OCI-LY3 (cell line): ENCODE data around the gene PAXX.

ENCODE experiments used
- EZH2phosphoT487 ChIP-seq: fragments of 200-600 bp; shearing (Covaris generic); IDR thresholded peaks from 2 replicates; pipeline ENCODE4 v1.6.1; 2018; ENCODE audit warnings: antibody characterized with exemption, mixed run types, low read depth
- TF ChIP-seq, protein P1 (sequence below): fragments of 200-600, 300-600 bp; sonication (generic); IDR thresholded peaks from 2 replicates; pipeline ENCODE4 v1.5.1; 2014; ENCODE audit warnings: antibody characterized with exemption, low read length, low read depth

DNA sequence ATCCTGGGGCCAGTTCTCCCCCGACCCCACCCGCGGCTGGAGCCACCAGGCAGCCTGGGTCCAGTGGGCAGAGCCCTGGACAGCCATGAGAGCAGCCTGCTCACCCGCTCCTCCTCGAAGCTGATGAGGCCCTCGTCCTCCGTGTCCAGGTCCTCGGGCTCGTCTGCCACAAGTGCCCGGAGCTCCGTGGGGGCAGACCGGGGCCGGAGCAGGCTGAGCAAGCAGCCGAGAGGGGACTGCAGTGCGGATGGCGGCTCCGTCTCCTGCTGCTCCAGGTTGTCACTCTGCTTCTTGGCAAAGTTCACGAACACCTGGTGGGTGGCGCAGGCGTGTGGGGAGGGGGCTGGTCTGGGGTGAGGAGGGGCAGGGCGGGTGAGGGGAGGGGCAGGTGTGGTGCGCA is 16.1 kb downstream of the PAXX start:
- TF ChIP-seq EZH2phosphoT487 = no peak
- TF ChIP-seq, protein P1, sequence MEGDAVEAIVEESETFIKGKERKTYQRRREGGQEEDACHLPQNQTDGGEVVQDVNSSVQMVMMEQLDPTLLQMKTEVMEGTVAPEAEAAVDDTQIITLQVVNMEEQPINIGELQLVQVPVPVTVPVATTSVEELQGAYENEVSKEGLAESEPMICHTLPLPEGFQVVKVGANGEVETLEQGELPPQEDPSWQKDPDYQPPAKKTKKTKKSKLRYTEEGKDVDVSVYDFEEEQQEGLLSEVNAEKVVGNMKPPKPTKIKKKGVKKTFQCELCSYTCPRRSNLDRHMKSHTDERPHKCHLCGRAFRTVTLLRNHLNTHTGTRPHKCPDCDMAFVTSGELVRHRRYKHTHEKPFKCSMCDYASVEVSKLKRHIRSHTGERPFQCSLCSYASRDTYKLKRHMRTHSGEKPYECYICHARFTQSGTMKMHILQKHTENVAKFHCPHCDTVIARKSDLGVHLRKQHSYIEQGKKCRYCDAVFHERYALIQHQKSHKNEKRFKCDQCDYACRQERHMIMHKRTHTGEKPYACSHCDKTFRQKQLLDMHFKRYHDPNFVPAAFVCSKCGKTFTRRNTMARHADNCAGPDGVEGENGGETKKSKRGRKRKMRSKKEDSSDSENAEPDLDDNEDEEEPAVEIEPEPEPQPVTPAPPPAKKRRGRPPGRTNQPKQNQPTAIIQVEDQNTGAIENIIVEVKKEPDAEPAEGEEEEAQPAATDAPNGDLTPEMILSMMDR = no peak
